Neural cell (in vitro differentiated cells): ENCODE measurements around the gene FANCG. TPM values are rescaled to one million over a fixed set of nuclear protein-coding genes. Genes with fewer than 3 reads are reported as not detected.

Experiments
- H2AFZ ChIP-seq: fragments of 200-600, 300-800 bp; sonication (generic), shearing (Covaris generic); 2 replicates; pipeline ENCODE4 v1.6.0; 2014; ENCODE audit warnings: low read depth, mild to moderate bottlenecking, antibody characterized with exemption, low read length, moderate library complexity
- H3F3A ChIP-seq: fragments of 200-600 bp; shearing (Covaris generic); 2 replicates; pipeline ENCODE4 v1.6.1; 2016; ENCODE audit warnings: mild to moderate bottlenecking, moderate library complexity, mixed read lengths, antibody characterized with exemption, low read length; ENCODE audit not compliant: insufficient read depth, poor library complexity, severe bottlenecking
- H3K27ac ChIP-seq: fragments of 200-600, 300-800 bp; sonication (generic), shearing (Covaris generic); 2 replicates; pipeline ENCODE4 v1.5.1; 2014; ENCODE audit warnings: mild to moderate bottlenecking, low read length, moderate library complexity
- H3K27me3 ChIP-seq: fragments of 300-800, 200-600 bp; sonication (generic), shearing (Covaris generic); 2 replicates; pipeline ENCODE4 v1.6.0; 2014; ENCODE audit warnings: mild to moderate bottlenecking, low read depth, low read length, moderate library complexity; ENCODE audit not compliant: insufficient read depth
- H3K36me3 ChIP-seq: fragments of 300-800, 200-600 bp; sonication (generic), shearing (Covaris generic); 2 replicates; pipeline ENCODE4 v1.5.1; 2014; ENCODE audit warnings: mild to moderate bottlenecking, antibody characterized with exemption, low read length, moderate library complexity; ENCODE audit not compliant: insufficient read depth
- H3K4me2 ChIP-seq: fragments of 300-800, 200-600 bp; sonication (generic), shearing (Covaris generic); 2 replicates; pipeline ENCODE4 v1.6.0; 2014; ENCODE audit warnings: mild to moderate bottlenecking, low read length
- H3K4me3 ChIP-seq: fragments of 300-800, 200-600 bp; sonication (generic), shearing (Covaris generic); 2 replicates; pipeline ENCODE4 v1.5.1; 2014; ENCODE audit warnings: mild to moderate bottlenecking, low read length, moderate library complexity
- H3K79me2 ChIP-seq: fragments of 200-600 bp; shearing (Covaris generic); replicated peaks from 2 replicates; pipeline ENCODE4 v1.6.0; 2014; ENCODE audit warnings: mild to moderate bottlenecking, low read length, moderate library complexity; ENCODE audit not compliant: insufficient read depth
- H3K9ac ChIP-seq: fragments of 300-800, 200-600 bp; sonication (generic), shearing (Covaris generic); 2 replicates; pipeline ENCODE4 v1.6.1; 2016; ENCODE audit warnings: mild to moderate bottlenecking, low read length, mixed read lengths
- H3K9me2 ChIP-seq: fragments of 200-600 bp; shearing (Covaris generic); 2 replicates; pipeline ENCODE4 v1.6.1; 2016; ENCODE audit warnings: mild to moderate bottlenecking, low read length, mixed read lengths; ENCODE audit not compliant: insufficient read depth
- H3K9me3 ChIP-seq: fragments of 200-600, 300-800 bp; sonication (generic), shearing (Covaris generic); 2 replicates; pipeline ENCODE4 v1.6.1; 2016; ENCODE audit warnings: mild to moderate bottlenecking, mixed run types, low read length, moderate library complexity, mixed read lengths
- H4K20me1 ChIP-seq: fragments of 200-600 bp; shearing (Covaris generic); 2 replicates; pipeline ENCODE4 v1.6.1; 2016; ENCODE audit warnings: mild to moderate bottlenecking, mixed run types; ENCODE audit not compliant: insufficient read depth
- CTCF ChIP-seq: fragments of 450-650 bp; IDR thresholded peaks from 2 replicates; pipeline ENCODE4 v1.5.1; 2014; ENCODE audit warnings: antibody characterized with exemption, mild to moderate bottlenecking, moderate library complexity; ENCODE audit not compliant: poor library complexity, severe bottlenecking
- EP300 ChIP-seq: fragments of 450-650 bp; conservative IDR thresholded peaks from 2 replicates; pipeline ENCODE4 v1.6.1; 2014; ENCODE audit warnings: antibody characterized with exemption, mild to moderate bottlenecking, moderate library complexity; ENCODE audit not compliant: poor library complexity, severe bottlenecking
- EZH2 ChIP-seq: fragments of 200-600, 300-800 bp; shearing (Covaris generic), sonication (generic); IDR thresholded peaks from 2 replicates; pipeline ENCODE4 v1.6.1; 2014; ENCODE audit warnings: antibody characterized with exemption, low read length, borderline replicate concordance, mild to moderate bottlenecking; ENCODE audit not compliant: insufficient read depth, poor library complexity, severe bottlenecking
- MXI1 ChIP-seq: fragments of 450-650 bp; conservative IDR thresholded peaks from 2 replicates; pipeline ENCODE4 v1.6.1; 2014; ENCODE audit warnings: antibody characterized with exemption, mild to moderate bottlenecking; ENCODE audit not compliant: poor library complexity, severe bottlenecking
- POLR2AphosphoS5 ChIP-seq: IDR thresholded peaks from 2 replicates; pipeline ENCODE4 v1.6.1; 2012
- RAD21 ChIP-seq: fragments of 450-650 bp; conservative IDR thresholded peaks from 2 replicates; pipeline ENCODE4 v1.6.1; 2014; ENCODE audit warnings: antibody characterized with exemption, mild to moderate bottlenecking, moderate library complexity
- REST ChIP-seq: IDR thresholded peaks from 2 replicates; pipeline ENCODE4 v1.6.1; 2012; ENCODE audit warnings: borderline replicate concordance
- SMC3 ChIP-seq: fragments of 450-650 bp; conservative IDR thresholded peaks from 2 replicates; pipeline ENCODE4 v1.6.1; 2014; ENCODE audit warnings: antibody characterized with exemption, mild to moderate bottlenecking, moderate library complexity; ENCODE audit not compliant: poor library complexity
- TAF1 ChIP-seq: IDR thresholded peaks from 2 replicates; pipeline ENCODE4 v1.6.1; 2012; ENCODE audit warnings: low read depth
- polyA plus RNA-seq: library from polyadenylated mRNA; depleted of rRNA; stranded (reverse); fragments of >200 nt; gene quantifications from 2 replicates; pipeline ENCODE4 v1.2.3, GENCODE V29; 2014

Gene FANCG
- polyA plus RNA-seq, 1 donor from 2014 or later: 56.0 TPM

- peak overlapping the region; percentile 91 for H3K27ac ChIP-seq
- H3K4me3 ChIP-seq: peak overlapping the region; percentile 77
- H3K79me2 ChIP-seq: peaks cover 11% of the 10 kb centered on the region
- peaks cover 7% of the 10 kb centered on the region for H3F3A ChIP-seq
- no peaks in the 10 kb centered on the region for H3K9me3 ChIP-seq
- peak overlapping the region; percentile 72 for H3K9ac ChIP-seq
- H2AFZ ChIP-seq: peak overlapping the region; percentile 75
- H3K36me3 ChIP-seq: no peaks in the 10 kb centered on the region
- no peaks in the 10 kb centered on the region for H3K27me3 ChIP-seq
- H3K9me2 ChIP-seq: no peaks in the 10 kb centered on the region
- peak overlapping the region; percentile 67 for H3K4me2 ChIP-seq
- no peak for TF ChIP-seq POLR2AphosphoS5
- no peak for TF ChIP-seq RAD21
- no peak for TF ChIP-seq TAF1
- no peak for TF ChIP-seq REST
- no peaks in the 10 kb centered on the region for H4K20me1 ChIP-seq
Measured at GRCh38 chr9:35102465-35102768, 22.7 kb upstream of the FANCG start.

GRCh38 chr9:35097573-35097972 lies 17.8 kb upstream of the FANCG start:
- Histone ChIP-seq H3K4me2 (no peak overlapping the region), H3K9me3 (no peaks in the 10 kb centered on the region), H3K4me3 (no peak overlapping the region), H3K27ac (no peak overlapping the region), H2AFZ (no peak overlapping the region), H3K36me3 (no peaks in the 10 kb centered on the region), H3F3A (no peaks in the 10 kb centered on the region), H3K9me2 (no peaks in the 10 kb centered on the region), H4K20me1 (no peaks in the 10 kb centered on the region), H3K27me3 (no peaks in the 10 kb centered on the region), H3K79me2 (peaks cover 10% of the 10 kb centered on the region), H3K9ac (no peak overlapping the region)
- TF ChIP-seq RAD21 (no peak), TAF1 (no peak), EZH2 (no peak), MXI1 (no peak), POLR2AphosphoS5 (no peak), CTCF (no peak), SMC3 (no peak), REST (no peak), EP300 (no peak)
